SK-N-SH (cell line): ENCODE data around the gene RBP5. TPM values are rescaled to one million over a fixed set of nuclear protein-coding genes. Genes with fewer than 3 reads are reported as not detected.

Experiments
- CTCF ChIA-PET: fragments of 300-600, 350-600 bp; formaldehyde crosslinking; extraction: SDS; loops from one replicate; lab custom pipeline; 2021; lab: Yijun Ruan, JAX
- POLR2A ChIA-PET: fragments of 350-600 bp; sonication (Branson Sonifier 250); formaldehyde crosslinking; extraction: SDS; loops from one replicate; lab custom pipeline; 2020; ENCODE audit warnings: antibody characterized with exemption, inconsistent platforms; lab: Yijun Ruan, JAX
- DNase-seq: peaks from one replicate; pipeline ENCODE4 v3.0.0; 2012
- H2AFZ ChIP-seq: fragments of 200-600 bp; sonication (generic); 2 replicates; pipeline ENCODE4 v1.8.1; 2016; ENCODE audit warnings: antibody characterized with exemption, mild to moderate bottlenecking, low read depth
- H3F3A ChIP-seq: fragments of 200-600 bp; sonication (generic); replicated peaks from 2 replicates; pipeline ENCODE3; 2016; ENCODE audit warnings: antibody characterized with exemption, mild to moderate bottlenecking; ENCODE audit not compliant: insufficient read depth
- H3K27ac ChIP-seq, 2 experiments: fragments of 200-500 bp in 1 of 2; fragments of 200-600 bp in 1 of 2; sonication (Bioruptor generic) in 1 of 2; sonication (generic), shearing (Covaris generic) in 1 of 2; 2 replicates each; pipeline versions ENCODE4 v1.5.1 to v1.6.1; 2014 to 2016; ENCODE audit warnings: low read depth in 2 of 2, inconsistent platforms in 1 of 2, low read length in 1 of 2, mild to moderate bottlenecking in 1 of 2, mixed read lengths in 1 of 2
- H3K27me3 ChIP-seq: fragments of 200-600 bp; sonication (generic), shearing (Covaris generic); 2 replicates; pipeline ENCODE4 v1.6.1; 2016; ENCODE audit warnings: mixed run types; ENCODE audit not compliant: insufficient read depth
- H3K36me3 ChIP-seq, 2 experiments: fragments of 200-500 bp in 1 of 2; fragments of 200-600 bp in 1 of 2; sonication (Bioruptor generic) in 1 of 2; sonication (generic) in 1 of 2; replicated peaks in 1 of 2; 2 replicates each; pipeline versions ENCODE3 to v1.5.1; 2014 to 2016; ENCODE audit warnings: low read length in 1 of 2, mild to moderate bottlenecking in 1 of 2; ENCODE audit not compliant: insufficient read depth in 2 of 2, control insufficient read depth in 1 of 2
- H3K4me1 ChIP-seq, 2 experiments: fragments of 200-500 bp in 1 of 2; fragments of 200-600 bp in 1 of 2; sonication (Bioruptor generic) in 1 of 2; sonication (generic), shearing (Covaris generic) in 1 of 2; 2 replicates each; pipeline versions ENCODE4 v1.5.1 to v1.6.1; 2014 to 2016; ENCODE audit warnings: low read depth in 1 of 2, low read length in 1 of 2, mixed run types in 1 of 2; ENCODE audit not compliant: insufficient read depth in 2 of 2, control insufficient read depth in 1 of 2
- H3K4me2 ChIP-seq: fragments of 200-600 bp; sonication (generic), shearing (Covaris generic); 2 replicates; pipeline ENCODE4 v1.6.1; 2017; ENCODE audit warnings: mixed run types
- H3K4me3 ChIP-seq, 2 experiments: fragments of 200-500 bp in 1 of 2; fragments of 200-600 bp in 1 of 2; sonication (Bioruptor generic) in 1 of 2; sonication (generic), shearing (Covaris generic) in 1 of 2; 2 replicates each; pipeline versions ENCODE4 v1.5.1 to v1.8.1; 2014 to 2016; ENCODE audit warnings: low read depth in 2 of 2, inconsistent platforms in 1 of 2, low read length in 1 of 2, mild to moderate bottlenecking in 1 of 2, mixed read lengths in 1 of 2, moderate library complexity in 1 of 2
- H3K79me2 ChIP-seq: fragments of 200-600 bp; sonication (generic); 2 replicates; pipeline ENCODE4 v1.8.1; 2017; ENCODE audit warnings: mild to moderate bottlenecking; ENCODE audit not compliant: insufficient read depth
- H3K9ac ChIP-seq: fragments of 200-600 bp; sonication (generic); 2 replicates; pipeline ENCODE4 v1.6.1; 2017; ENCODE audit warnings: mixed run types
- H3K9me2 ChIP-seq: fragments of 200-600 bp; sonication (generic); 2 replicates; pipeline ENCODE4 v1.6.1; 2017; ENCODE audit warnings: mixed run types
- H3K9me3 ChIP-seq: fragments of 200-600 bp; sonication (generic); 2 replicates; pipeline ENCODE4 v1.6.1; 2017; ENCODE audit warnings: mixed run types, mild to moderate bottlenecking, moderate library complexity
- H4K20me1 ChIP-seq: fragments of 200-600 bp; sonication (generic); 2 replicates; pipeline ENCODE4 v1.6.1; 2017; ENCODE audit warnings: mild to moderate bottlenecking, mixed run types; ENCODE audit not compliant: insufficient read depth
- CTCF ChIP-seq: fragments of 200-600 bp; sonication (generic); IDR thresholded peaks from 2 replicates; pipeline ENCODE4 v1.6.1; 2017; ENCODE audit warnings: antibody characterized with exemption, mild to moderate bottlenecking, moderate library complexity
- ELF1 ChIP-seq: IDR thresholded peaks from 2 replicates; pipeline ENCODE4 v1.4.0; 2012
- EP300 ChIP-seq, 2 experiments: IDR thresholded peaks; 2 replicates each; pipeline versions ENCODE4 v1.4.0 to v1.6.1; 2012; ENCODE audit warnings: borderline replicate concordance in 1 of 2, low read depth in 1 of 2, low read length in 1 of 2
- EZH2phosphoT487 ChIP-seq: fragments of 200-600 bp; sonication (generic); IDR thresholded peaks from 2 replicates; pipeline ENCODE4 v1.6.1; 2017; ENCODE audit warnings: low read depth, mixed run types, mild to moderate bottlenecking, antibody characterized with exemption, moderate library complexity, borderline replicate concordance
- FOXM1 ChIP-seq: IDR thresholded peaks from 2 replicates; pipeline ENCODE4 v1.4.0; 2012; ENCODE audit warnings: low read depth, mild to moderate bottlenecking
- GABPA ChIP-seq: IDR thresholded peaks from 2 replicates; pipeline ENCODE4 v1.4.0; 2012; ENCODE audit warnings: low read depth, mild to moderate bottlenecking
- PBX3 ChIP-seq: IDR thresholded peaks from 2 replicates; pipeline ENCODE4; 2012
- RAD21 ChIP-seq: IDR thresholded peaks from 2 replicates; pipeline ENCODE4 v1.6.1; 2012; ENCODE audit warnings: mild to moderate bottlenecking, low read length
- RCOR1 ChIP-seq: fragments of 150-350 bp; IDR thresholded peaks from 2 replicates; pipeline ENCODE4 v1.6.1; 2017; ENCODE audit warnings: antibody characterized with exemption, low read length
- REST ChIP-seq: IDR thresholded peaks from 2 replicates; pipeline ENCODE4 v1.6.1; 2012; ENCODE audit warnings: mild to moderate bottlenecking, low read depth, low read length, moderate library complexity
- SIN3A ChIP-seq: IDR thresholded peaks from 2 replicates; pipeline ENCODE4 v1.6.1; 2012; ENCODE audit warnings: low read depth, mild to moderate bottlenecking, low read length, moderate library complexity, borderline replicate concordance
- SMC3 ChIP-seq: IDR thresholded peaks from 2 replicates; pipeline ENCODE4 v1.6.1; 2012; ENCODE audit warnings: low read depth, low read length, improper control_type of control experiment
- TEAD4 ChIP-seq: IDR thresholded peaks from 2 replicates; pipeline ENCODE4 v1.4.0; 2012; ENCODE audit warnings: mild to moderate bottlenecking, borderline replicate concordance; ENCODE audit not compliant: insufficient read depth
- USF2 ChIP-seq: fragments of 150-350 bp; IDR thresholded peaks from 2 replicates; pipeline ENCODE4 v1.6.1; 2017; ENCODE audit warnings: antibody characterized with exemption, low read length, low read depth, borderline replicate concordance
- YY1 ChIP-seq: IDR thresholded peaks from 2 replicates; pipeline ENCODE4 v1.4.0; 2012; ENCODE audit warnings: low read depth, mild to moderate bottlenecking
- WGBS: methylation state at CpG from one replicate; pipeline ENCODE4 v1.1.6; 2017; ENCODE audit warnings: low lambda C conversion rate; 5-methylcytosine and 5-hydroxymethylcytosine counted together
- polyA plus RNA-seq, 3 experiments: library from polyadenylated mRNA; depleted of rRNA; stranded (reverse); fragments of >200 nt; gene quantifications; 2 replicates each; pipeline ENCODE4 v1.2.3, GENCODE V29; 2012

RBP5 gene
- polyA plus RNA-seq, 1 of the 3 experiments (the other 2 are of a cell fraction) = 0.12 TPM

GRCh38 chr12:7142056-7142644 lies 13.5 kb upstream of the RBP5 start:
- Histone ChIP-seq H3K9me2 (no peaks in the 10 kb centered on the region), H3K9ac (no peak overlapping the region), H3F3A (no peaks in the 10 kb centered on the region)
- TF ChIP-seq RAD21 = peak; percentile 58
- TF ChIP-seq RCOR1 = no peak
- peak; percentile 61 for TF ChIP-seq SMC3
- TF ChIP-seq CTCF = peak; percentile 64
- TF ChIP-seq USF2 = no peak
- TF ChIP-seq GABPA = no peak
- TF ChIP-seq, all 33 proteins: peak for 3
- Histone ChIP-seq H3K4me2 (no peak overlapping the region), H2AFZ (no peak overlapping the region), H3K4me3 (no peak overlapping the region; a peak in 1 of 4 replicates), H3K27me3 (no peaks in the 10 kb centered on the region), H3K79me2 (no peaks in the 10 kb centered on the region), H3K27ac (no peak overlapping the region), H3K9me3 (no peaks in the 10 kb centered on the region), H3K36me3 (peaks cover 0 to 2% of the 10 kb centered on the region in 2 experiments), H3K4me1 (no peaks in the 10 kb centered on the region), H4K20me1 (no peaks in the 10 kb centered on the region)
- peak; percentile 66 for DNase-seq
- WGBS = 58% methylated on average over 4 of the region's 5 CpGs
- POLR2A ChIA-PET = no interaction called here
- CTCF ChIA-PET = interaction anchor here (0.6 to 3.9 kb wide), 11 partner anchors 11 to 165 kb away, joined by 3 to 33 read pairs (median 3); partner anchors contain the start of genes C1S, CLSTN3 and PEX5

GRCh38 chr12:7141351-7142005 lies 12.8 kb upstream of the RBP5 start:
- Histone ChIP-seq H3K4me3 (no peak overlapping the region), H3K9me2 (no peaks in the 10 kb centered on the region), H3K9ac (no peak overlapping the region), H2AFZ (no peak overlapping the region), H3K36me3 (peaks cover 0 to 7% of the 10 kb centered on the region in 2 experiments), H3F3A (no peaks in the 10 kb centered on the region), H3K4me2 (no peak overlapping the region), H3K79me2 (no peaks in the 10 kb centered on the region), H3K4me1 (no peaks in the 10 kb centered on the region), H3K27me3 (no peaks in the 10 kb centered on the region), H4K20me1 (no peaks in the 10 kb centered on the region), H3K27ac (no peak overlapping the region), H3K9me3 (no peaks in the 10 kb centered on the region)
- ChIA-PET CTCF (interaction anchor here (0.7 to 3.9 kb wide), 11 partner anchors 10 to 275 kb away, joined by 3 to 33 read pairs (median 6); partner anchors contain the start of genes C1S, CLSTN3 and PEX5), POLR2A (no interaction called here)
- whole genome bisulfite sequencing = 71% methylated on average over 6 of the region's 7 CpGs
- DNase-seq = no peak
- TF ChIP-seq SIN3A (no peak), RAD21 (no peak), PBX3 (no peak), YY1 (no peak), EP300 (IDR thresholded peaks at IDR 0.05; ENCODE audit: borderline replicate concordance in 1 of 2, low read depth in 1 of 2, low read length in 1 of 2) (no peak), RCOR1 (no peak), FOXM1 (no peak), CTCF (no peak), ELF1 (no peak), TEAD4 (no peak), REST (no peak), EZH2phosphoT487 (no peak)
